Lower lobe of right lung (tissue), 2 donors: ENCODE measurements around the gene LMBR1. TPM values are rescaled to one million over a fixed set of nuclear protein-coding genes. Genes with fewer than 3 reads are reported as not detected.
A peak's percentile ranks its signal among the peaks of the same experiment; 100 is the strongest.

Experiments
- ATAC-seq, 2 donors: fragments of 200-7000 bp; cut with Tn5 transposase; one replicate each; pipeline ENCODE4 v1.9.1; 2020 to 2022; ENCODE audit warnings: mild to moderate bottlenecking in 2 of 2, moderate library complexity in 2 of 2
- DNase-seq: peaks from one replicate; pipeline ENCODE4 v3.0.0-alpha.2; 2020
- H3K27ac ChIP-seq: fragments of 200-600 bp; one replicate; pipeline ENCODE4 v1.8.0; 2022
- H3K27me3 ChIP-seq: fragments of 200-600 bp; one replicate; pipeline ENCODE4 v1.8.0; 2022; ENCODE audit warnings: low read depth
- H3K36me3 ChIP-seq: fragments of 200-600 bp; one replicate; pipeline ENCODE4 v1.8.0; 2022; ENCODE audit warnings: mild to moderate bottlenecking
- H3K4me1 ChIP-seq: fragments of 200-600 bp; one replicate; pipeline ENCODE4 v1.8.0; 2022
- H3K4me3 ChIP-seq: fragments of 200-600 bp; one replicate; pipeline ENCODE4 v1.8.0; 2022; ENCODE audit warnings: mild to moderate bottlenecking
- H3K9me3 ChIP-seq: fragments of 200-600 bp; one replicate; pipeline ENCODE4 v1.8.0; 2022
- CTCF ChIP-seq: fragments of 200-600 bp; IDR thresholded peaks from one replicate; pipeline ENCODE4 v1.8.0; 2022; ENCODE audit warnings: antibody characterized with exemption, mild to moderate bottlenecking
- intact Hi-C: fragments of 100-400 bp; cut with DNase I; formaldehyde crosslinking; loops from one replicate; pipeline ENCODE4 v1.11.0; 2022
- total RNA-seq: library from RNA; stranded (reverse); fragmentation: NEBNext Ultra II Directional; extraction: Animal tissue kit (Norgen Biotek cat#: 25700); gene quantifications from one replicate; pipeline ENCODE4 v1.2.1, GENCODE V29; 2021
- donor health status: DM: no; HTN: yes; CAD: no; lungs with severe emphysema.

LMBR1 gene
- total RNA-seq, 1 donor from 2014 or later = 71.1 TPM

- intact Hi-C loops = no loop called here
- no peak for ATAC-seq
- no peaks in the 10 kb centered on the region for H3K36me3 ChIP-seq
- H3K27ac ChIP-seq = no peak overlapping the region
- no peak overlapping the region for H3K4me3 ChIP-seq
- DNase-seq = no peak
- no peaks in the 10 kb centered on the region for H3K9me3 ChIP-seq
- no peaks in the 10 kb centered on the region for H3K27me3 ChIP-seq
- TF ChIP-seq CTCF = no peak
- H3K4me1 ChIP-seq = no peaks in the 10 kb centered on the region
Observed at GRCh38 chr7:156842740-156843140, 50.2 kb downstream of the LMBR1 start.

GRCh38 chr7:156842317-156842716 is 50.7 kb downstream of the LMBR1 start:
- no peaks in the 10 kb centered on the region for H3K27me3 ChIP-seq
- H3K27ac ChIP-seq = no peak overlapping the region
- H3K9me3 ChIP-seq = no peaks in the 10 kb centered on the region
- DNase-seq (no peak), ATAC-seq (no peak)
- no peak for TF ChIP-seq CTCF
- no peaks in the 10 kb centered on the region for H3K36me3 ChIP-seq
- no peak overlapping the region for H3K4me3 ChIP-seq
- no peaks in the 10 kb centered on the region for H3K4me1 ChIP-seq
- intact Hi-C loops = no loop called here

GRCh38 chr7:156841497-156841896 is 51.5 kb downstream of the LMBR1 start:
- TF ChIP-seq CTCF = no peak
- intact Hi-C loops = no loop called here
- Histone ChIP-seq H3K4me3 (no peak overlapping the region), H3K27me3 (no peaks in the 10 kb centered on the region), H3K9me3 (no peaks in the 10 kb centered on the region), H3K4me1 (no peaks in the 10 kb centered on the region), H3K27ac (no peak overlapping the region), H3K36me3 (peaks cover 1% of the 10 kb centered on the region)
- ATAC-seq = no peak
- DNase-seq = no peak

- Histone ChIP-seq H3K4me3 (no peak overlapping the region), H3K27me3 (no peaks in the 10 kb centered on the region), H3K9me3 (no peaks in the 10 kb centered on the region), H3K4me1 (no peaks in the 10 kb centered on the region), H3K27ac (no peak overlapping the region), H3K36me3 (peaks cover 11% of the 10 kb centered on the region)
- intact Hi-C loops = no loop called here
- TF ChIP-seq CTCF = no peak
- DNase-seq (no peak), ATAC-seq (peak in 1 of 2 donors; percentile 49)
Observed at GRCh38 chr7:156840134-156840533, 52.8 kb downstream of the LMBR1 start.

- Histone ChIP-seq H3K27ac (no peak overlapping the region), H3K36me3 (peaks cover 36% of the 10 kb centered on the region), H3K4me1 (no peaks in the 10 kb centered on the region), H3K9me3 (no peaks in the 10 kb centered on the region), H3K4me3 (no peak overlapping the region), H3K27me3 (no peaks in the 10 kb centered on the region)
- no peak for ATAC-seq
- no peak for DNase-seq
- intact Hi-C loops = no loop called here
- no peak for TF ChIP-seq CTCF
Observed at GRCh38 chr7:156836443-156836842, 56.5 kb downstream of the LMBR1 start.

- no peaks in the 10 kb centered on the region for H3K27me3 ChIP-seq
- no peak overlapping the region for H3K4me3 ChIP-seq
- intact Hi-C loops = no loop called here
- DNase-seq (no peak), ATAC-seq (no peak)
- H3K36me3 ChIP-seq = peaks cover 36% of the 10 kb centered on the region
- H3K9me3 ChIP-seq = no peaks in the 10 kb centered on the region
- H3K27ac ChIP-seq = no peak overlapping the region
- H3K4me1 ChIP-seq = no peaks in the 10 kb centered on the region
- no peak for TF ChIP-seq CTCF
Observed at GRCh38 chr7:156834462-156834861, 58.5 kb downstream of the LMBR1 start.
